Measurements from ENCODE around the gene ZNF221. TPM values are rescaled to one million over a fixed set of nuclear protein-coding genes. Genes with fewer than 3 reads are reported as not detected.

The ZNF221 gene
- total RNA-seq (1 to 10 TPM in 5 of 6 donors, under 1 TPM in 1; 0.98 to 3.9 (median 1.5) TPM), polyA plus RNA-seq (1 to 10 TPM in 1 of 2 donors, under 1 TPM in 1; 0.65 to 1.3 TPM)

DNA sequence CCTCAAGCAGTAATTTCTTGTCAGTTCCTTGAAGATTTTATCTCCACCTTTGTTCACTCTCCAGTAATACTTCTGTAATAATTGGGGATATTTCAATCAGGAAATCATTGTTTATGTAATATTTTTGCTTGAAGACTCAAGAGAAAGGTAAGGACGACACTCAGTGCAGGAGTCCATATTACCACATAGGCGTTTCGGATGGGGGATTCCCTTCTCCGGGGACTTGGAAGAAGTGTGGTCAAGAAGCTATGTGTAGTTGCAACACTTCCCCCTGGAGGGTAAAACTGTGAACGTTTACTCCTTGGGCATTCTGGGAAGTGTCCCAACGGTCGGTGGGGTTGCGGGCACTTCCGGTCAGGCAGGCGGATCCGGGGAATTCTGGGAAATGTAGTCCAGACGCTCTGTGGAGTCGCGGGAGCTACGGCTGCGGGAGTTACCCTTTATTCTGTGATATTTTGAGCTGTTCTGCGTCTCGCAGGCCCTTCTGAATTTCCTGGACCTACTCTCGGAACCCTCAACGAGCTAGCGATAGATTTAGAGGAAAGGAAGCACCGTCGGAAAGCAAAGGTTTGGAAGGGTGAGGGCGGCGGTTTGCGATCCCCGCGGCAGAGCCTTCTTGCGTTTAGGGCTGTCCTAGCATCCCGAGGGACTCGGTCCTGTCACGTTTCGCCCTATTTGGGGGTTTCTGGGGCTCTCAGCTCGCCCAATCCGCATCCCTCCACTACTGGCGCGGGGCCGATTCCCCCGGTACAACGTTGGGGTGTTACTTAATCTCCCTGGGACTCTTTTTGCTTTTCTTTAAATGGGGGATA lies at the start of gene ZNF221:
ZNF221 (plus strand) TSS at position 395 of the 812 bp plus-strand sequence. CDS start 11,499 bp downstream, outside the sequence.
- intact Hi-C loops (cut with DNase I) = no loop called here
- H3K27ac ChIP-seq = peak within 1 kb of the TSS in 2 of 4 donors; percentile 25 to 66
- no peaks in the 10 kb centered on the region for H3K36me3 ChIP-seq
- no peaks in the 10 kb centered on the region for H3K27me3 ChIP-seq
- no peaks in the 10 kb centered on the region for H3K4me1 ChIP-seq
- 0 to 1% methylated on average over 40 of the region's 40 CpGs for WGBS, 2 donors
- FAIRE-seq = peak; percentile 73
- TF ChIP-seq, protein P1, sequence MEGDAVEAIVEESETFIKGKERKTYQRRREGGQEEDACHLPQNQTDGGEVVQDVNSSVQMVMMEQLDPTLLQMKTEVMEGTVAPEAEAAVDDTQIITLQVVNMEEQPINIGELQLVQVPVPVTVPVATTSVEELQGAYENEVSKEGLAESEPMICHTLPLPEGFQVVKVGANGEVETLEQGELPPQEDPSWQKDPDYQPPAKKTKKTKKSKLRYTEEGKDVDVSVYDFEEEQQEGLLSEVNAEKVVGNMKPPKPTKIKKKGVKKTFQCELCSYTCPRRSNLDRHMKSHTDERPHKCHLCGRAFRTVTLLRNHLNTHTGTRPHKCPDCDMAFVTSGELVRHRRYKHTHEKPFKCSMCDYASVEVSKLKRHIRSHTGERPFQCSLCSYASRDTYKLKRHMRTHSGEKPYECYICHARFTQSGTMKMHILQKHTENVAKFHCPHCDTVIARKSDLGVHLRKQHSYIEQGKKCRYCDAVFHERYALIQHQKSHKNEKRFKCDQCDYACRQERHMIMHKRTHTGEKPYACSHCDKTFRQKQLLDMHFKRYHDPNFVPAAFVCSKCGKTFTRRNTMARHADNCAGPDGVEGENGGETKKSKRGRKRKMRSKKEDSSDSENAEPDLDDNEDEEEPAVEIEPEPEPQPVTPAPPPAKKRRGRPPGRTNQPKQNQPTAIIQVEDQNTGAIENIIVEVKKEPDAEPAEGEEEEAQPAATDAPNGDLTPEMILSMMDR (IDR thresholded peaks at IDR 0.05) = peak in 2 of 4 donors; percentile 17 to 27
- ATAC-seq = peak; percentile 99 to 100 (median 100)
- peak within 1 kb of the TSS; percentile 51 to 82 (median 62) for H3K4me3 ChIP-seq
- peak; percentile 84 to 93 (median 90) for DNase-seq
- H3K9me3 ChIP-seq = no peaks in the 10 kb centered on the region

DNA sequence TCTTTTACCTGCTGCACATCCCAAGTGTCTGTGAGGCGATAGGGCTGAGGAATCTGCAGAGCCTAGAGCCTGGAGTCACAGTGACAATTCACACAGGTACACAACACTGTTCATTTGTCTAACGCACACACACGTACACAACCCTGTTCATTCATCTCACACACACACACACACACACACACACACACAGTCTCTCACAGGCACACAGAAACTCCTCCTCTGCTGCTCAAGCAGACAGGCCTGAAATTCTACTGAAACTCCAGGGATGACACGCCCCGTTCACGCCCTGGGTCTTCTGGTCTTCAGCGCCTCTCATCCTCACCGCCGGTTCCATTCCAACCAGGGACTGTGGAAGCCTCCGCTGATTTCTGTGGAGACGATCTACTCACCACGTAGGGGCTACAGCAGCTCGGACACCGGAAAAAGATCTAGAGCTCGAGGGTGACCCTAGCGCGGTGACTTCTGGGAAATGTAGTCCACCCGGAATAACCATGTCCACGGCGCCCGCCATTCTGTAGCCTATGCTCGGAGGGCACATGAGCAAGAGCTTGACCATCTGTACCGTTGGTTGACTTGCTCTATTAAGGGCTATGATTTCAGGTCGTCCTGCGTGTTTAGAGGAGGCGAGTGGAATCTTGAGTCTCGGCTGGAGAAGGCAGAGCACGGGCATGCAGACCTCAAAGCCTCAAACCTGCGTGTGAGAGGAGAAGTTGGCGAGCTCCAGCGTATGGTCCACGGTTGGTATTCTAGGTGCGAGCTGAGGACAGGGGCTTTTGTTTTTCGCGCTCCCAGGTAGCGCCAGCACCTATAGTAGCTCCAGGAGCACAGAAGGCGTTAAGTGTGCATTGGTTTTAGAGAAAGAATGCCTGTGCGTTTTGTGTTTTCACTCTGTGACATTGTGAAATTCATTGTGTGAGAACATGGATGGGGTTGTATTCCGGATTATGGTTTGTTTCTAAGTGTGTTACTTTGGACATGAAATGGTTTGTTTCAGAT lies 49.3 kb upstream of the ZNF221 start:
- peak; percentile 100 for ATAC-seq
- no peaks in the 10 kb centered on the region for H3K4me1 ChIP-seq
- TF ChIP-seq, protein P1 (IDR thresholded peaks at IDR 0.05) = no peak
- H3K27ac ChIP-seq = no peak overlapping the region
- intact Hi-C loops (cut with DNase I) = no loop called here
- no peaks in the 10 kb centered on the region for H3K27me3 ChIP-seq
- peak; percentile 79 to 89 (median 84) for DNase-seq
- no peaks in the 10 kb centered on the region for H3K36me3 ChIP-seq
- H3K4me3 ChIP-seq = peak overlapping the region; percentile 9 to 58 (median 46)
- H3K9me3 ChIP-seq = no peaks in the 10 kb centered on the region
- 10 to 14% methylated on average over 39 of the region's 39 CpGs for WGBS, 2 donors
- no peak for FAIRE-seq

DNA sequence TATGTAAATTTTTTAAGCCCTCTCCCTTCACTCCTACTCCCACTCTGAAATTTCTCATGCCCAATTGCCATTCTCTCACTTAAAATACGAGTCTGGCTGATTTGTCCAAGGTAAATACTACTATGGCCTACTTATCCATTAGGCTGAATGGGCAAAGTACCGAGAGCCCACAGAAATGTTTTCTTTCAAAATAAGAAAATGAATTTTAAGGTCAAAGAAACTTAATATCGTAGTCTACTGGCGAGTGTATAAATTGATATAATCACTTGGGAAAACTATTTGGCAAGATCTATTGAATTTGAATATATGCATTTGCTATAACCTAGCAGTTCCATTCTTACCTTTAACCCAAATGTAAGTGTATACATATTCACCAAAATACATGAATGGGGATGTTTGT lies 48.6 kb upstream of the ZNF221 start:
- Histone ChIP-seq H3K4me1 (no peaks in the 10 kb centered on the region), H3K27ac (no peak overlapping the region), H3K27me3 (no peaks in the 10 kb centered on the region), H3K4me3 (peak overlapping the region in 2 of 4 donors; percentile 51 to 58), H3K36me3 (no peaks in the 10 kb centered on the region), H3K9me3 (no peaks in the 10 kb centered on the region)
- intact Hi-C loops (cut with DNase I) = no loop called here
- TF ChIP-seq, protein P1 (IDR thresholded peaks at IDR 0.05) = no peak
- ATAC-seq (no peak), DNase-seq (no peak), FAIRE-seq (no peak)
- WGBS, 2 donors = 86 to 87% methylated on average over 4 of the region's 4 CpGs

DNA sequence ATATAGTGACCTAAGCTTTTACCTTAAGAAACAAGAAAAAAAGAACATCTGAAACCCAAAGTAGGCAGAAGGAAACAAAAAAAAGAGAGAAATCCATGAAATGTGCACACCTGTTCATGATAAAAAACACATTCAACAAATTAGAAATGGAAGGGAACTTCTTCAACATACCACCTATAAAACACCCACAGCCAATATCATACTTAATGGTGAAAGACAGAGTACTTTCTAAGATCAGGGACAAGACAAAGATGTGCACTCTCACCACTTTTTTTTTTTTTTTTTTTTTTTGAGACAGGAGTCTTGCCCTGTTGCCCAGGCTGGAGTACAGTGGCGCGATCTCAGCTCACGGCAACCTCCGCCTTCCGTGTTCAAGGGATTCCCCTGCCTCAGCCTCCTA lies 45.1 kb upstream of the ZNF221 start:
- DNase-seq = no peak
- no peak for FAIRE-seq
- H3K4me3 ChIP-seq = no peak overlapping the region
- H3K4me1 ChIP-seq = no peaks in the 10 kb centered on the region
- no peak for ATAC-seq
- H3K27me3 ChIP-seq = no peaks in the 10 kb centered on the region
- intact Hi-C loops (cut with DNase I) = no loop called here
- 96 to 99% methylated on average over 5 of the region's 5 CpGs for WGBS, 2 donors
- TF ChIP-seq, protein P1 (IDR thresholded peaks at IDR 0.05) = no peak
- no peaks in the 10 kb centered on the region for H3K36me3 ChIP-seq
- H3K9me3 ChIP-seq = peaks cover 0 to 3% (median 0%) of the 10 kb centered on the region in 4 donors
- no peak overlapping the region for H3K27ac ChIP-seq

Measured in pancreas (tissue), 10 donors.